HG03095 (cell line): ENCODE results near the gene BMAL2.

Source experiments
- ATAC-seq: cut with Tn5 transposase; IDR thresholded peaks from one replicate; pipeline ENCODE4 v1.9.1; 2021; ENCODE audit warnings: moderate library complexity; ENCODE audit not compliant: unreplicated experiment

The BMAL2 gene

DNA sequence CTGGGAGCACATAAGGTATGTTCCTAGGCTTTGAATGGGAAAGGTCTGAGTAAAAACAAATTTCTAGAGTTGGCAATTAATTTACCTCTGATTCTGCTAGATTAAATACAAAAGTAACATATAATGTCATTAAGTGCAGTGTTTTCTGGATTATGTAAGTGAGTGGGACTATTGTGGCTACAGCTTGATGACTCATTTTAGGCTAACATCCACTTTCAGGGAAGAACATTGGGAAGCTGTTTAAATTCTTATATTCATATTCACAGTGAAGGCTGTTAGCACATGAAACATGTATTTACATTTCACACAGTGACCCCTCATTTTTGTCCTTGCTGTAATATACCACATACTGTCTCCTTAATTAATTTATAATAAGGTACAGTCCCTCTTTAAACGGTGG, 13.2 kb upstream of the BMAL2 start:
- ATAC-seq: no peak

DNA sequence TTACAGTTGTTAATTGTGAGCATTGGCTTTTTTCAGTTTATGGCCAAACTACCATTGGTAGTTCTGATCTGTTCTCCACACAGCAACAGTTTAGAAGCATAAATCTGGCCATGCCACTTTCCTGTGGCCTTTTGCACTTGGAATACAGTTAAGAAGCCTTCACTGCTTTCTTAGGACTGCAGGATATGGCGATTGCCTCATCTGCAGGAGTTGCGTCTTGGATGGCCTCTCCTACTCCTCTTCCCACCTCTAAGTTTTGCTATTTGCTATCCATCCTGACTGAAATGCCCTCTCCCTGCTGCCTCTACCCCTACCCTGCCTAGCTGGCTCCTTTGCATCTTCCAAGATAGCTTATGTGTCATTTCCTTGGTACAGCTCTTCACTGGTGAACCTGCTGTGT, 12.8 kb upstream of the BMAL2 start:
- ATAC-seq: no peak

DNA sequence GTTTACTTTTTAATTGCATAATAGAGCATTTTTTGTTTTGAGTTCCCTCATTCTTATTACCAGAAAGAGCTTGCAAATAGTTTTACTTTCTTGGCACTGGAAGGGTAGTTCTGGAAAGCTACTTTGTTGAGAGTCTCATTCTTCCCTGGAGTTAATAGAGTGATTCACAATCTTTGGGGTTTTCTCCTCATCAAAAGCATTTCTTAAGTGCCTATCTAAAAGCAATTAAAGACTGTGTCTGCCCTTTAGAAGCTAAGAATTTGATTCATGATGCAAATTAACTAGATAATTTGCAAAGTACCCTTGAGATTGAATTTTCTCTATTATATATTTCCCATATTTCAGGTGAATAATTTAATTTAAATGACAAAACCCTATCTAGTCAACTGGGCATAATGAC, 8.1 kb upstream of the BMAL2 start:
- no peak for ATAC-seq

DNA sequence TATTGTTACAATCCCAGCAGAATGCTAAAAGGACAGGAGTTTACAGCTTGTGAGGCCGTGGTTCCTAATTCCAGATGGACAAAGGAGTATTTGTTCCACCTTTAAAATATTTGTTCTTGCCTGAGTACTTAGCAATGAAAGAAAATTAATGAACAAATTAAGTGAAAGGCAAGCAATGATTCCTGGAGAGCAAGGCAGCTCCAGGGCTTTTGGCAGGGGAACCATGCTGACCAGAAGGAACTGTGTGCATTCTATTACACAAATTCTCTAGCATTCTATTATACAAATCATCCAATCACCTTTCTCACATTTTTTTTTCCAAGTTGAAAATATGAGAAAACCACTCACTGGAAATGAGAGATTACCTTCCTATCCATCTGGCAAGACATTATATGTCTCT, 1.8 kb upstream of the BMAL2 start:
- ATAC-seq: no peak

GRCh38 chr12:27331291-27331926, 1.2 kb upstream of the BMAL2 start:
- ATAC-seq: peak; percentile 37

GRCh38 chr12:27331927-27332324, 710 bp upstream of the BMAL2 start:
- ATAC-seq: no peak

- ATAC-seq: no peak
Observed at GRCh38 chr12:27332407-27332713, 276 bp upstream of the BMAL2 start.

DNA sequence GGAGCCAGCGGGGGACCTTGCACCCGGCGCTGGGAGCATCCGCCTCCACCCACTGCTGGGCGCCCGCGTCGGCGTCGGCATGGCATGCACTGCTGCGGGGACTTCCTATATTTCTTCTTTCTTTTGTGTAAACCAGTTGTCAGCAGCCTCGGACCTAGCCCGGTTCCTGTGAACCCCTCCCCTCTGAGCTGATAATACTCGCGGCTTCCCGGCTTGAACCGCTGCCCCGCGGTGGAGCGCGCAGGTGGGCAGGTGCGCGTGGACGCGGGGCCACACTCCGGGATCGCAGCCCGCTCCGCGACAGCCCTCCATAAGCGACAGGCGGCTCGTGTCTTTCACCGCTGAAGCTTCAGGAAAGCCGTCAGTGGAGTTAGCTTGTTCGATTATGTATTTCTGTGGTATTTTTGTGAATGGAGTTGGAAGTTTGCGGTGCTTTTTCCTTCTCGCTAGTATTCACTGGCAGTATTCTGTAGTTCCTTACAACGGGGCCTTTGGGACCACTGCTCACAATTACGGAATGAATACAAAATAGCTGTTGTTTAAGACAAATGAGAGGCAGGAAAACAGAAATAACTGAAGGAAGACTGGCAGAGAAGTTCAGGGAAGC, 870 bp downstream of the BMAL2 start:
- peak; percentile 15 for ATAC-seq

- ATAC-seq: peak; percentile 23
Observed at GRCh38 chr12:27334042-27334720, 1.5 kb downstream of the BMAL2 start.

GRCh38 chr12:27334721-27335082, 2.1 kb downstream of the BMAL2 start:
- no peak for ATAC-seq

- ATAC-seq: no peak
Observed at GRCh38 chr12:27335364-27336281, 3.0 kb downstream of the BMAL2 start.

GRCh38 chr12:27336282-27336653, 3.6 kb downstream of the BMAL2 start:
- ATAC-seq: no peak

- no peak for ATAC-seq
Observed at GRCh38 chr12:27337376-27337775, 4.7 kb downstream of the BMAL2 start.

- ATAC-seq: peak; percentile 33
Observed at GRCh38 chr12:27338473-27338872, 5.8 kb downstream of the BMAL2 start.

GRCh38 chr12:27340971-27341370, 8.3 kb downstream of the BMAL2 start:
- ATAC-seq: no peak

GRCh38 chr12:27342536-27342935, 9.9 kb downstream of the BMAL2 start:
- no peak for ATAC-seq

DNA sequence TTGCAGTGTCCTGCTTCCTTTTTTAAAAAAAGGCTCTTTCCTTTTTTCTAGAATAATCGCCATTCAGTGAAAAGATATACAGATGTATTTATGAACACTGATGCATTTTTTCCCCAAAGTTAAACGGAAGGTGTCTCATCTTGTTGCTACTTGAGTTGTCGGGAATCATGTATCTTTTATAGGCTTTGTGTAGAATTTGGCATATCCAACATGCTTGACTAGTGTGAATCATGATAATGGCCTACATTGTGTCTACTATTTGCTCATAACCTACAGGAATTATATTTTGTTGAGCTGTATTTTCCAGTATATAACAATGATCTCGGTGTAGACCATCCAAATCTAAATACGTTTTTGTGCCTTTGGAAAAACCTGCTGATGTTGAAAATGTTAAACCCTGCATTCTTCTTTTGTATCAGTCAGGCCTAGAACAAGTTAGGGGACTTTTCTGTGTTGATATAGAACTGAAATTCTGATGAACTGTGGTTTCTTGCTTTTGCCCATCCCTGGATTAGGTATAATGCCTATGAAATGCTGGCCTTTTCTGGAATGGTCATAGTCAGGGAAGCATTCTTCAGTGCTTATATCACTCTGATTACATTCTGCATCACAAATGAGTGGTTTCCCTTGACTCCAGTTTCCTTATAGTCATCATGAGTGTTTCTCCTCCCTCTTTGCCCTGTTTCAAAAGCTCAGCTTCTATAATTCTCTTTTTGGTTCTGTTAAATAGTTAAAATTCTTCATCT, 10.8 kb downstream of the BMAL2 start:
- ATAC-seq: no peak

- no peak for ATAC-seq
Observed at GRCh38 chr12:27344246-27344645, 11.6 kb downstream of the BMAL2 start.

DNA sequence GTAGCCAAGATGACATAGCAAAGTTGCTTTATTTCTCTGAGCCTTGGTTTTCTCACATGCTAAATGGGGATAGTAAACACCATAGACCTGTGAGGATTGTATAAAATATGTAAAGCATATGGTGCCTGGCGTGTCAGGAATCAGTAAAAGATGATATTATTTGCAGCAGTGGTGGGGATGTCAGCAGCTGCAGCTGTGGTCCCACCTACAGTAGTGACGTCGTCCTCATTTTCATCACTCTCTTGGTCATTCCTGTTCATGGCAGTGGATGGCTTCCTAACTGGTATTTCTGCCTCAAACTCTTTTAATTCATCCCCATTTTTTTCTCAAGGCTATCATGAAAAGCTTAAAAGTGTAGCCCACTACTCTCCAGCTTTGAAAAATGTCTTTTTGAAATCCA, 12.1 kb downstream of the BMAL2 start:
- ATAC-seq: no peak

- no peak for ATAC-seq
Observed at GRCh38 chr12:27345376-27345775, 12.7 kb downstream of the BMAL2 start.

GRCh38 chr12:27347779-27348178, 15.1 kb downstream of the BMAL2 start:
- no peak for ATAC-seq
